Measurements from ENCODE around the gene DNPEP. TPM values are rescaled to one million over a fixed set of nuclear protein-coding genes. Genes with fewer than 3 reads are reported as not detected.

The DNPEP gene
- total and polyA plus RNA-seq, 5 donors from 2014 or later, result 51.2 to 76.1 (median 68.4) TPM

GRCh38 chr2:219350215-219350614 lies 37.5 kb downstream of the DNPEP start:
- peaks cover 0 to under 1% (median 0%) of the 10 kb centered on the region in 7 donors for H3K9me3 Mint-ChIP-seq
- H3K4me1 ChIP-seq (ENCODE audit: control insufficient read depth, insufficient read depth, low read length, poor library complexity, severe bottlenecking), result no peaks in the 10 kb centered on the region
- no peaks in the 10 kb centered on the region for H3K9me3 ChIP-seq (ENCODE audit: control insufficient read depth in 2 of 2, low read length in 2 of 2)
- H3K4me1 Mint-ChIP-seq, result no peaks in the 10 kb centered on the region
- H3K4me3 Mint-ChIP-seq, result no peak overlapping the region
- no peaks in the 10 kb centered on the region for H3K36me3 ChIP-seq (ENCODE audit: control insufficient read depth, insufficient read depth, low read length)
- H3K27me3 ChIP-seq (ENCODE audit: control insufficient read depth, insufficient read depth, low read length), result peaks cover 2% of the 10 kb centered on the region
- DNase-seq (no peak), ATAC-seq (ENCODE audit: low read depth in 2 of 2) (no peak)
- no peaks in the 10 kb centered on the region for H3K36me3 Mint-ChIP-seq
- H3K4me3 ChIP-seq (ENCODE audit: low read depth, low read length), result no peak overlapping the region
- no peak overlapping the region for H3K27ac ChIP-seq (ENCODE audit: insufficient read depth, low read length, poor library complexity, severe bottlenecking)
- H3K27me3 Mint-ChIP-seq, result peaks cover 45% of the 10 kb centered on the region
- no peak overlapping the region for H3K27ac Mint-ChIP-seq

GRCh38 chr2:219344751-219345430 lies 42.8 kb downstream of the DNPEP start:
- ATAC-seq (ENCODE audit: low read depth in 2 of 2) (no peak), DNase-seq (no peak)
- no peaks in the 10 kb centered on the region for H3K9me3 ChIP-seq (ENCODE audit: control insufficient read depth in 2 of 2, low read length in 2 of 2)
- H3K27me3 Mint-ChIP-seq, result peaks cover 52% of the 10 kb centered on the region
- no peak overlapping the region for H3K27ac Mint-ChIP-seq
- H3K4me1 Mint-ChIP-seq, result no peaks in the 10 kb centered on the region
- H3K9me3 Mint-ChIP-seq, result peaks cover 0 to 7% (median 0%) of the 10 kb centered on the region in 7 donors
- H3K4me1 ChIP-seq (ENCODE audit: control insufficient read depth, insufficient read depth, low read length, poor library complexity, severe bottlenecking), result no peaks in the 10 kb centered on the region
- no peak overlapping the region for H3K27ac ChIP-seq (ENCODE audit: insufficient read depth, low read length, poor library complexity, severe bottlenecking)
- no peak overlapping the region for H3K4me3 Mint-ChIP-seq
- H3K36me3 ChIP-seq (ENCODE audit: control insufficient read depth, insufficient read depth, low read length), result no peaks in the 10 kb centered on the region
- no peak overlapping the region for H3K4me3 ChIP-seq (ENCODE audit: low read depth, low read length)
- no peaks in the 10 kb centered on the region for H3K36me3 Mint-ChIP-seq
- H3K27me3 ChIP-seq (ENCODE audit: control insufficient read depth, insufficient read depth, low read length), result no peaks in the 10 kb centered on the region

- Mint-ChIP-seq H3K4me1 (no peaks in the 10 kb centered on the region), H3K36me3 (no peaks in the 10 kb centered on the region), H3K27me3 (peaks cover 67% of the 10 kb centered on the region), H3K27ac (no peak overlapping the region), H3K9me3 (peaks cover 0 to 17% (median 9%) of the 10 kb centered on the region in 7 donors), H3K4me3 (no peak overlapping the region)
- Histone ChIP-seq H3K27ac (ENCODE audit: insufficient read depth, low read length, poor library complexity, severe bottlenecking) (no peak overlapping the region), H3K27me3 (ENCODE audit: control insufficient read depth, insufficient read depth, low read length) (peaks cover 20% of the 10 kb centered on the region), H3K36me3 (ENCODE audit: control insufficient read depth, insufficient read depth, low read length) (no peaks in the 10 kb centered on the region), H3K4me3 (ENCODE audit: low read depth, low read length) (no peak overlapping the region), H3K4me1 (ENCODE audit: control insufficient read depth, insufficient read depth, low read length, poor library complexity, severe bottlenecking) (no peaks in the 10 kb centered on the region), H3K9me3 (ENCODE audit: control insufficient read depth in 2 of 2, low read length in 2 of 2) (peaks cover 9% of the 10 kb centered on the region in 2 experiments)
- DNase-seq, result no peak
- no peak for ATAC-seq (ENCODE audit: low read depth in 2 of 2)
Observed at GRCh38 chr2:219335373-219335786, 52.3 kb downstream of the DNPEP start.

- H3K4me1 Mint-ChIP-seq, result no peaks in the 10 kb centered on the region
- H3K27ac Mint-ChIP-seq, result no peak overlapping the region
- ATAC-seq (ENCODE audit: low read depth in 2 of 2), result no peak
- Histone ChIP-seq H3K9me3 (ENCODE audit: control insufficient read depth in 2 of 2, low read length in 2 of 2) (peaks cover 9% of the 10 kb centered on the region in 2 experiments), H3K4me1 (ENCODE audit: control insufficient read depth, insufficient read depth, low read length, poor library complexity, severe bottlenecking) (no peaks in the 10 kb centered on the region), H3K27ac (ENCODE audit: insufficient read depth, low read length, poor library complexity, severe bottlenecking) (no peak overlapping the region), H3K36me3 (ENCODE audit: control insufficient read depth, insufficient read depth, low read length) (no peaks in the 10 kb centered on the region), H3K27me3 (ENCODE audit: control insufficient read depth, insufficient read depth, low read length) (peaks cover 24% of the 10 kb centered on the region), H3K4me3 (ENCODE audit: low read depth, low read length) (no peak overlapping the region)
- peaks cover 65% of the 10 kb centered on the region for H3K27me3 Mint-ChIP-seq
- DNase-seq, result no peak
- no peak overlapping the region for H3K4me3 Mint-ChIP-seq
- peaks cover 0 to 17% (median 9%) of the 10 kb centered on the region in 7 donors for H3K9me3 Mint-ChIP-seq
- H3K36me3 Mint-ChIP-seq, result no peaks in the 10 kb centered on the region
Observed at GRCh38 chr2:219334076-219334475, 53.6 kb downstream of the DNPEP start.

GRCh38 chr2:219332542-219332941 lies 55.2 kb downstream of the DNPEP start, which contains the start of gene RESP18:
Gene RESP18, minus strand, starts transcription at chr2:219332744.
- Mint-ChIP-seq H3K4me1 (no peaks in the 10 kb centered on the region), H3K27ac (no peak within 1 kb of the TSS), H3K4me3 (no peak within 1 kb of the TSS), H3K9me3 (peaks cover 0 to 17% (median 9%) of the 10 kb centered on the region in 7 donors), H3K27me3 (peaks cover 63% of the 10 kb centered on the region), H3K36me3 (no peaks in the 10 kb centered on the region)
- Histone ChIP-seq H3K4me1 (ENCODE audit: control insufficient read depth, insufficient read depth, low read length, poor library complexity, severe bottlenecking) (no peaks in the 10 kb centered on the region), H3K36me3 (ENCODE audit: control insufficient read depth, insufficient read depth, low read length) (no peaks in the 10 kb centered on the region), H3K27me3 (ENCODE audit: control insufficient read depth, insufficient read depth, low read length) (peaks cover 24% of the 10 kb centered on the region), H3K9me3 (ENCODE audit: control insufficient read depth in 2 of 2, low read length in 2 of 2) (peaks cover 9% of the 10 kb centered on the region in 2 experiments), H3K4me3 (ENCODE audit: low read depth, low read length) (no peak within 1 kb of the TSS), H3K27ac (ENCODE audit: insufficient read depth, low read length, poor library complexity, severe bottlenecking) (no peak within 1 kb of the TSS)
- no peak for ATAC-seq (ENCODE audit: low read depth in 2 of 2)
- no peak for DNase-seq

GRCh38 chr2:219331560-219332213 lies 56.0 kb downstream of the DNPEP start:
- Histone ChIP-seq H3K9me3 (ENCODE audit: control insufficient read depth in 2 of 2, low read length in 2 of 2) (peaks cover 9% of the 10 kb centered on the region in 2 experiments), H3K4me3 (ENCODE audit: low read depth, low read length) (no peak overlapping the region), H3K27ac (ENCODE audit: insufficient read depth, low read length, poor library complexity, severe bottlenecking) (no peak overlapping the region), H3K4me1 (ENCODE audit: control insufficient read depth, insufficient read depth, low read length, poor library complexity, severe bottlenecking) (no peaks in the 10 kb centered on the region), H3K36me3 (ENCODE audit: control insufficient read depth, insufficient read depth, low read length) (no peaks in the 10 kb centered on the region), H3K27me3 (ENCODE audit: control insufficient read depth, insufficient read depth, low read length) (peaks cover 24% of the 10 kb centered on the region)
- Mint-ChIP-seq H3K36me3 (no peaks in the 10 kb centered on the region), H3K27ac (no peak overlapping the region), H3K9me3 (peaks cover 0 to 16% (median 9%) of the 10 kb centered on the region in 7 donors), H3K4me3 (no peak overlapping the region), H3K27me3 (peaks cover 61% of the 10 kb centered on the region), H3K4me1 (no peaks in the 10 kb centered on the region)
- DNase-seq, result no peak
- ATAC-seq (ENCODE audit: low read depth in 2 of 2), result no peak

- Mint-ChIP-seq H3K9me3 (peaks cover 0 to 7% (median 0%) of the 10 kb centered on the region in 7 donors), H3K36me3 (no peaks in the 10 kb centered on the region), H3K4me1 (peaks cover 0 to 4% (median under 1%) of the 10 kb centered on the region in 4 donors), H3K27me3 (peaks cover 38% of the 10 kb centered on the region), H3K4me3 (no peak overlapping the region), H3K27ac (no peak overlapping the region)
- Histone ChIP-seq H3K36me3 (ENCODE audit: control insufficient read depth, insufficient read depth, low read length) (no peaks in the 10 kb centered on the region), H3K27ac (ENCODE audit: insufficient read depth, low read length, poor library complexity, severe bottlenecking) (no peak overlapping the region), H3K4me3 (ENCODE audit: low read depth, low read length) (no peak overlapping the region), H3K9me3 (ENCODE audit: control insufficient read depth in 2 of 2, low read length in 2 of 2) (no peaks in the 10 kb centered on the region), H3K27me3 (ENCODE audit: control insufficient read depth, insufficient read depth, low read length) (peaks cover 13% of the 10 kb centered on the region), H3K4me1 (ENCODE audit: control insufficient read depth, insufficient read depth, low read length, poor library complexity, severe bottlenecking) (no peaks in the 10 kb centered on the region)
- ATAC-seq (ENCODE audit: low read depth in 2 of 2), result no peak
- no peak for DNase-seq
Observed at GRCh38 chr2:219327719-219328118, 60.0 kb downstream of the DNPEP start.
